Medulla oblongata (tissue), 1 donor: Measurements from ENCODE around the gene TNP2.
A peak's percentile ranks its signal among the peaks of the same experiment; 100 is the strongest.

ENCODE experiments used
- DNase-seq: peaks from one replicate; pipeline ENCODE4 v3.0.0-alpha.2; 2015; ENCODE audit errors: extremely low spot score

TNP2 gene

GRCh38 chr16:11277607-11278337 is 8.6 kb upstream of the TNP2 start:
- DNase-seq: no peak

- no peak for DNase-seq
These were observed 7.9 kb upstream of the TNP2 start for GRCh38 chr16:11276896-11277593.

GRCh38 chr16:11276143-11276895 is 7.2 kb upstream of the TNP2 start, which contains the start of gene PRM2:
Gene PRM2, minus strand, starts transcription at chr16:11276480. Its CDS starts 110 bp downstream, at chr16:11276370.
- DNase-seq: no peak

- no peak for DNase-seq
These were observed 5.8 kb upstream of the TNP2 start for GRCh38 chr16:11274964-11275363.

GRCh38 chr16:11273721-11274324 is 4.7 kb upstream of the TNP2 start:
- DNase-seq: peak; percentile 25

- no peak for DNase-seq
These were observed 4.0 kb upstream of the TNP2 start, which contains the start of gene PRM3 for GRCh38 chr16:11272921-11273720. Gene PRM3, minus strand, starts transcription at chr16:11273629. Its CDS starts 34 bp downstream, at chr16:11273595.

GRCh38 chr16:11272484-11272883 is 3.4 kb upstream of the TNP2 start:
- DNase-seq: no peak

GRCh38 chr16:11271610-11272009 is 2.5 kb upstream of the TNP2 start:
- no peak for DNase-seq

GRCh38 chr16:11270602-11271162 is 1.6 kb upstream of the TNP2 start:
- DNase-seq: no peak

GRCh38 chr16:11265124-11265523 is 4.0 kb downstream of the TNP2 start:
- no peak for DNase-seq

GRCh38 chr16:11264155-11264832 is 4.8 kb downstream of the TNP2 start:
- DNase-seq: no peak

- DNase-seq: no peak
These were observed 5.4 kb downstream of the TNP2 start for GRCh38 chr16:11263737-11264136.

- no peak for DNase-seq
These were observed 6.2 kb downstream of the TNP2 start for GRCh38 chr16:11262915-11263314.

GRCh38 chr16:11260596-11260966 is 8.5 kb downstream of the TNP2 start:
- DNase-seq: no peak

GRCh38 chr16:11259655-11260595 is 9.2 kb downstream of the TNP2 start:
- DNase-seq: no peak

GRCh38 chr16:11258553-11259492 is 10.3 kb downstream of the TNP2 start:
- peak; percentile 87 for DNase-seq

GRCh38 chr16:11257131-11257938 is 11.8 kb downstream of the TNP2 start:
- peak; percentile 93 for DNase-seq
